ENCODE data around the gene CHODL. TPM values are rescaled to one million over a fixed set of nuclear protein-coding genes. Genes with fewer than 3 reads are reported as not detected.
A peak's percentile ranks its signal among the peaks of the same experiment; 100 is the strongest.

CHODL gene
- total and polyA plus RNA-seq, 12 donors, result 0.17 to 0.96 (median 0.32) TPM; not detected in 2

DNA sequence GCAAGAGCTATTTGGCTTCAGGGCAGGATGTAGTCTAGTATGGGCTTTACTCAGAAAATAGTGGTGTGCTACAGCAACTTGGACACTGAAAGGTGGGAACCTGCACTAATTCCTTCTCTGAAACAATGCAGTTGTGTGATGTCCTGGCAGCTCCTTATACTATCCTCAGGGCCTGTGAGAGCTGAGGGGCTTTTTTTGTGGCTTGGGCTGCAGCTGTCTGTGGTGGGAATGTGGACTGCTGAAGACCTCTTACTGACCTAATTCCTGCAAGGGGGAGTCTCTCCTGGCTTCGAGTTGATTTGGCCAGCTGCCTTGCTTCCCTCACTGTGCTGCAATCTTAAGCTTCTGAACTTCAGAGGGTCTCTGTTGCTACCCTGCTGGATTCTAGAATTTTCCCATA lies 22.3 kb upstream of the CHODL start:
- WGBS, 2 donors, result 30 to 39% methylated on average over 1 of the region's 1 CpG
- Histone ChIP-seq H3K9me3 (peaks cover 0 to 44% (median 18%) of the 10 kb centered on the region in 11 donors), H3K27ac (no peak overlapping the region), H3K36me3 (no peaks in the 10 kb centered on the region), H3K27me3 (no peaks in the 10 kb centered on the region), H3K4me1 (no peaks in the 10 kb centered on the region), H3K4me3 (no peak overlapping the region)
- ATAC-seq (no peak), DNase-seq (no peak)
- intact Hi-C loops (cut with DNase I), result no loop called here
- TF ChIP-seq CTCF (IDR thresholded peaks at IDR 0.05), result no peak

DNA sequence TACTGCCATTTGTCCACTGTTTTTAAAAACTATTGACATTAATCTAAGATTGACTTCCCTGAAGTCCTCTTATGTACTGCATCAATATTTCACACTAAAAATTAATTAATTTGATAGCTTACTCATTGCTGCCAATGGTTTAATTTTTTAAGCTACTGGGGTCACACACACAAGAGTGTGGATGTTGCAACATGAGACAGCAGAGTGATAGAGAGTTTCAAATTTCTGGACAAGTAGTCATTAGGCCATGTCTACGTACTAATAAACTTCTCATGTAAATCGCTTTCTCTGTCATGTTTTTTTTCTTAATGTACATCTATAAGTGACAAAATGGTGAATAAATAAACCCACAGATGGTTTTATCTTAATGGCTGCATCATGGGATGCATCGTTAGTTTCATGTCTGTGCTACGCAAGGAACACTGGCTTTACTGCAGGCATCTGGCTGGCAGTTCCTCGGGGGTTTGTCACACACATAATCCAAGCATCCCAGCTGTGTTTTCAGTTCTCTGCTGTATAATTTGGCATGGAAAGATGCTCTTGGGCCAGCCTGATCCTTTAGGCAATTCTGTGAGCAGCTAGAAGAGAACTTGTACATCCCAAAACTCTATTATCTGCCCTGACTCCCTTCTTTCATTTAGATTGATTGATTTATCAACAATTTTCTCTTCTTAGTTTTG lies 16.4 kb upstream of the CHODL start:
- intact Hi-C loops (cut with DNase I), result loop anchor here in 1 of 10 donors (5.0 kb wide), 1 partner anchor 884 kb away; no protein-coding TSS in a partner anchor
- no peaks in the 10 kb centered on the region for H3K4me1 ChIP-seq
- H3K27ac ChIP-seq, result no peak overlapping the region
- H3K27me3 ChIP-seq, result no peaks in the 10 kb centered on the region
- no peak for TF ChIP-seq CTCF (IDR thresholded peaks at IDR 0.05)
- no peak overlapping the region for H3K4me3 ChIP-seq
- H3K36me3 ChIP-seq, result no peaks in the 10 kb centered on the region
- WGBS, 2 donors, result 67 to 76% methylated on average over 5 of the region's 5 CpGs
- no peak for ATAC-seq
- no peak for DNase-seq
- no peaks in the 10 kb centered on the region for H3K9me3 ChIP-seq

GRCh38 chr21:18235545-18235944 lies 9.1 kb upstream of the CHODL start:
- TF ChIP-seq CTCF (IDR thresholded peaks at IDR 0.05), result no peak
- DNase-seq (no peak), ATAC-seq (no peak)
- no peaks in the 10 kb centered on the region for H3K27me3 ChIP-seq
- WGBS, 2 donors, result 67 to 71% methylated on average over 1 of the region's 1 CpG
- H3K4me1 ChIP-seq, result no peaks in the 10 kb centered on the region
- no peaks in the 10 kb centered on the region for H3K36me3 ChIP-seq
- no peaks in the 10 kb centered on the region for H3K9me3 ChIP-seq
- no peak overlapping the region for H3K4me3 ChIP-seq
- intact Hi-C loops (cut with DNase I), result no loop called here
- no peak overlapping the region for H3K27ac ChIP-seq

DNA sequence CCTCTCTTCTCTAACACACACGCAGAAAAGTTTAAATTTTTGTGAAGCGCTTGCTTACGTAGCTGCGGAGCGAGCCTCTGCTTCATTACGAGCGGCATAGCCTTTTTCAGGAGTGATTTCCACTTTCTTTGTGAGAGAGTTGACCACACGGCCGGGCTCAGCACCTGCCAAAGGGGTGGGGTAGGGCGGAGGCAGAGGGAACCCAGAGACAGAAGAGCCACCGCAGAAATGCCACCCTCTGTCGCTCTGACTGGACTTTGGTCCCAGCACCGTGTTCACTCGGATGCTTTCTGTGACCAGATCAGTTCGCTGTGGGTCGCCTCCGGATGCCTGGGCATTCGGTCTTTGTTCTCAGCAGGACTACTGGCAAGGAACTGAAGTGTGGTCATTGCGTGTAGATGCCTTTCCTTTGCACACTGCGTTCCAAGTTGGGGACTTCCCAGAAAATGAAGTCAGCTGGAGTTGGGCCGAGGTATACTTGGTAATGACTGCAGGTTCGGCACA lies 883 bp downstream of the CHODL start:
- intact Hi-C loops (cut with DNase I), result no loop called here
- H3K36me3 ChIP-seq, result no peaks in the 10 kb centered on the region
- H3K9me3 ChIP-seq, result no peaks in the 10 kb centered on the region
- no peak overlapping the region for H3K27ac ChIP-seq
- peak in 4 of 8 donors; percentile 14 to 44 (median 36) for ATAC-seq
- peak overlapping the region in 9 of 10 donors; percentile 28 to 57 (median 47) for H3K4me3 ChIP-seq
- DNase-seq, result no peak
- TF ChIP-seq CTCF (IDR thresholded peaks at IDR 0.05), result no peak
- 9 to 10% methylated on average over 22 of the region's 22 CpGs for WGBS, 2 donors
- H3K27me3 ChIP-seq, result peaks cover 0 to 37% (median 26%) of the 10 kb centered on the region in 7 donors
- H3K4me1 ChIP-seq, result peaks cover 0 to 18% (median 13%) of the 10 kb centered on the region in 9 donors
